ENCODE data around the gene TMEM117. TPM values are rescaled to one million over a fixed set of nuclear protein-coding genes. Genes with fewer than 3 reads are reported as not detected.

TMEM117 gene
- total RNA-seq, 1 experiment from 2014 or later, result 0.90 TPM

DNA sequence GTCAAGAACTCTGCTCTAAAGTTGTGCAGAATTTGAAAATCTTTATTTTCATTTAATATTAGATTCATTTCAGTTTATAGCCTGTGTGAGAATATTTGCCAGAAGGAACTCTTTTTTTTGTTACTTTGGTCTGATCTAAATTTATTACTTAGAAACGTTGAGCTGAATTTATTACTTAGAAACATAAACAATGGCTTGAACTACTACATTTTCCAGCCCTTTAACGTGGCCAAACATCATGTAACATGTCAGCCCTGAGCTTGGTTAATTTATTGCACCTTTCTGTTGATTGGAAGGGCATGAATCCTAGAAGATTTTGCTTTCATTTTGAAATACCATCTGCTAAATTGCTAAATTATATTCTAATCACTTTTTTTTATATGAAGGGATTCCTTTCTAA is 241.4 kb downstream of the TMEM117 start:
- no peaks in the 10 kb centered on the region for H3K27me3 ChIP-seq (ENCODE audit: control insufficient read depth, insufficient read depth, low read length)
- no peak for DNase-seq
- H3K4me3 ChIP-seq (ENCODE audit: insufficient read depth, low read depth, low read length), result no peak overlapping the region
- no peaks in the 10 kb centered on the region for H3K36me3 ChIP-seq (replicated peaks; ENCODE audit: control insufficient read depth, insufficient read depth, low read length)

DNA sequence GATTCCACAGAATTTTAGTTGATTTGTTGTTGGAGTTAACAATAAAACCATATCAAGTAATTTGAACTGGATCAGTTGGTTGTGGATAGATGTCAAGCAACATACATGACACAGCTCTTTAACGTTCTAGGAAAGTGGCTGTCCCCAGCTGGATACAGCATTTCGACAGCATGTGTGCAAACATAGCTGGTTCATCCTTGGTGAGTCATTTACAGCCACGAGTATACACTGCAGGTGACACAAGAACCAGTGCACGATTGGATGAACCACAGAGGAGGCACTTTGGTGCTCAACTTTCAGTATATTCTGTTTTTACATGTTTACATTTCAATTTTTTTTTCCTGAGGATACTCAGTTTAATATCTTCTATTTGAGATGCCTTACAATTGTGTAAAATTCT is 242.4 kb downstream of the TMEM117 start:
- Histone ChIP-seq H3K4me3 (ENCODE audit: insufficient read depth, low read depth, low read length) (no peak overlapping the region), H3K27me3 (ENCODE audit: control insufficient read depth, insufficient read depth, low read length) (no peaks in the 10 kb centered on the region), H3K36me3 (replicated peaks; ENCODE audit: control insufficient read depth, insufficient read depth, low read length) (no peaks in the 10 kb centered on the region)
- DNase-seq, result no peak

DNA sequence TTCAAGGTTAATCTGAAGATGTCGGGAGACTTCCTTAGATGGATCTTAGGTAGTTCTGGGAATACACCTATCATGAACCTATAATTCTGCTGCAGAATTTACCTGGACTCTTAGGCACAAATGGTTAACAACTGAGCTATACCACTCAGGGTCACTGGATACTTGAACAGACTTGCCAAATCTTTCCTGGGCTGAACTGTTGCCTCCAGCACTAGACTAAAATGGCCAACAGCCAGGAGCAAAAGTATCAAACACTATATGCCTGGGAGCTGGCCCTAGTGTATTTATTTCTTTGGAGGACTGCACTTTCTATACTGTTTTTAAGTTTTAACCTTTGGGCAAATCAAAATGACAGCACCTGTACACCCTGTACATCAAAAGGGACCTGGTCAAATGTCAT is 252.8 kb downstream of the TMEM117 start:
- no peak overlapping the region for H3K4me3 ChIP-seq (ENCODE audit: insufficient read depth, low read depth, low read length)
- H3K36me3 ChIP-seq (replicated peaks; ENCODE audit: control insufficient read depth, insufficient read depth, low read length), result no peaks in the 10 kb centered on the region
- H3K27me3 ChIP-seq (ENCODE audit: control insufficient read depth, insufficient read depth, low read length), result no peaks in the 10 kb centered on the region
- no peak for DNase-seq

DNA sequence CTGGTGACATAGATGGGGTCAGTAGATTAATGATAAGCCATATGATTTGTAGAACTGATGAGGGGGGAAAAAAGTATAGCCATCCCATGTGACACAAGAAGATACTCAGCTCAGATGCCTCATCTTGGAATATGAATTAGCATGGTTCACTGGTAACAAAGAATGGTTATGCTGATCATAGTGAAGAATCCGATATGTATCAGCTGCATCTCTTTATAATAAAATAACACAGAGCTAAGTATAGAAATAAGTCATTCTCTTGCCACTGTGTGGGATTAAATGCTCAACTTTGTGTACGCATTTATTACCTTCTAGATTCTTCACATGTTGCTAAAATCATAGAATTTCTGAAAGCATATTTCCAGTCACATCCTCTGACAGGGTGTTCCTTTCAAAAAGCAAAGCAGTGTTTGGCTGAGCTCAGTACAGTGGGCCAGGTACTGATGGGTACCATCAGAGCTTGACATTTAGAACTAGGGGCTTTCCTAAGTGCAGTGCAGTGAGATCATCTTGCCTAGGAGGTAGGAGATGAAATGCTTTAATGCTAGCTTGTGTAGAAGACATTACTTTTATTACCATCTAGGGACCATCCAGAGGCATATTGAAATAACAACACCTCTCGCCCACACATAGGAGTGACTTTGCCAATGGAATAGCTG is 256.2 kb downstream of the TMEM117 start:
- no peak for DNase-seq
- no peaks in the 10 kb centered on the region for H3K36me3 ChIP-seq (replicated peaks; ENCODE audit: control insufficient read depth, insufficient read depth, low read length)
- H3K27me3 ChIP-seq (ENCODE audit: control insufficient read depth, insufficient read depth, low read length), result no peaks in the 10 kb centered on the region
- no peak overlapping the region for H3K4me3 ChIP-seq (ENCODE audit: insufficient read depth, low read depth, low read length)

DNA sequence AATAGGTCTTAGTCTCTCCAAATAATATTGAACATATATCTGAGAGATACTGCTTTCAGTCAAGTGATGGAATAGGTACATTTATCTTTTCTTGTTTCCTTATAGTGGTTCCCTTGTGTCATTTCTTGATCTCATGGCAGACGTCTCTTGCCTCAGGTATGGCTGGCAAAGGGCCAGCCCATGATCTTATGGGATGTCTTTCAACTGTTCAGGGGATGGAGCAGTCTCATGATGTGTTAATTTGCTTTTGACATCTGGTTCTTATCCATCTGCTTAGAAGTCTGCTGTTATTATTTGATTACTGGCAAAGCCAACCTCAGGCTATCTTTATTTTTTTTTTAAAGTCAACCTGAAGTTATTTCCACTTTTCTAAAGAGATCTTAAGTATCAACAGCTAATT is 262.9 kb downstream of the TMEM117 start:
- Histone ChIP-seq H3K36me3 (replicated peaks; ENCODE audit: control insufficient read depth, insufficient read depth, low read length) (no peaks in the 10 kb centered on the region), H3K4me3 (ENCODE audit: insufficient read depth, low read depth, low read length) (no peak overlapping the region), H3K27me3 (ENCODE audit: control insufficient read depth, insufficient read depth, low read length) (no peaks in the 10 kb centered on the region)
- DNase-seq, result no peak

DNA sequence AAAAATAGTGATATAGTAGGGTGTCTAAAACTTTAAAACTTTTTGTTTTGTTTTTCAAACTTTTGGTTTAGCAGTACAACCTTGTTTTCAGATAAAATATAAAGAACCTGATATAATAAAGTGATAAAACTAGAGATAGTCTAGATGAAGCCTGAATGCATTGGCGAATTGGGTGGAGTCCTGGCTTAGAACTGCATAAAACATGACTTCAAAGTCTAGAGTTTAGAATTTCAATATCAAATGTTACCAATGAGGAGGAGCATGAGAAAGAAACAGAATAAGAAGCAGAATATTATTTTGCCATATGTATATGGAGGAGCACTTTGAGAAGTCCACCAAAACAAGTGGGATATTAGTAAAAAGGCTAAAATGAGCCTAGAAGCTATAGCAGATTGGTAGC is 263.6 kb downstream of the TMEM117 start:
- no peak for DNase-seq
- Histone ChIP-seq H3K36me3 (replicated peaks; ENCODE audit: control insufficient read depth, insufficient read depth, low read length) (no peaks in the 10 kb centered on the region), H3K27me3 (ENCODE audit: control insufficient read depth, insufficient read depth, low read length) (no peaks in the 10 kb centered on the region)

DNA sequence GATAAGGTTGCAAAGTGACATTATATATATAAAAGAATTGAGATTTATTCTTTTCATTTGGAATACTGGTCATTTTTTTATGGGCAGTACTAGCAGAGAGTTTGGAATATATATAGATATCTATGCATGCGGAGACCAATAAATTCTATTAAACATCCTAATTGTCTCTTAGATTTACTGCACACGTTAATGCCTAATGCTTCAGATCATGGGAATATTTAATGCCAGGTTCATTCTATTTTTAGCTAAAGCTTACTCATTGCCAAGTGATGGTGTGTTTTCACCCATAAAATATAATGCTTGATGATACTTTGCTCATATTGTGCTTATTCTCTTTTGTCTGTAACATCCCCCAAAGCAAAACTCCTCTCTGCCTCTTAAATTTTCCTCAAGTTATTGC is 264.4 kb downstream of the TMEM117 start:
- Histone ChIP-seq H3K27me3 (ENCODE audit: control insufficient read depth, insufficient read depth, low read length) (no peaks in the 10 kb centered on the region), H3K36me3 (replicated peaks; ENCODE audit: control insufficient read depth, insufficient read depth, low read length) (no peaks in the 10 kb centered on the region), H3K4me3 (ENCODE audit: insufficient read depth, low read depth, low read length) (no peak overlapping the region)
- no peak for DNase-seq

More for the DNA sequence above, 263.6 kb downstream of the TMEM117 start:
- no peak overlapping the region for H3K4me3 ChIP-seq (ENCODE audit: insufficient read depth, low read depth, low read length)

DNA sequence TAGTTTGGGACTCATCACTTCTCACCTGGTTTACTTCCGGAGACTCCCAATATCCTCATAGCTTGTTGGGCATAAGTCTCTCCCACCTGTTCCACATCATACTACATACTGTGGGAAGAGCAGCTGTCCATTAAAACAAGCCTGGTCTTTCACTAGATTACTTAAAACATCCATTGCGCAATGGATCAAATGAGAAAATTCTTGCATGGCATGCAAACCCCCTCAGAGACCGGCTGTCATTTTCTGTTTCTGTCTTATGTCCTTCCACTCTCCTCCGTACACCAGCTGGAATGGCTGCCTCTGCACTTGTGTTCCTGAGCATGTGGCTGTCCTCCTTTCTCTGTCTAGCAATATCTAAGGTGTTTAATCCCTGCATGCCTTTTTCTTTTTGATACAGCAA is 265.6 kb downstream of the TMEM117 start:
- Histone ChIP-seq H3K27me3 (ENCODE audit: control insufficient read depth, insufficient read depth, low read length) (no peaks in the 10 kb centered on the region), H3K4me3 (ENCODE audit: insufficient read depth, low read depth, low read length) (no peak overlapping the region), H3K36me3 (replicated peaks; ENCODE audit: control insufficient read depth, insufficient read depth, low read length) (no peaks in the 10 kb centered on the region)
- DNase-seq, result no peak

DNA sequence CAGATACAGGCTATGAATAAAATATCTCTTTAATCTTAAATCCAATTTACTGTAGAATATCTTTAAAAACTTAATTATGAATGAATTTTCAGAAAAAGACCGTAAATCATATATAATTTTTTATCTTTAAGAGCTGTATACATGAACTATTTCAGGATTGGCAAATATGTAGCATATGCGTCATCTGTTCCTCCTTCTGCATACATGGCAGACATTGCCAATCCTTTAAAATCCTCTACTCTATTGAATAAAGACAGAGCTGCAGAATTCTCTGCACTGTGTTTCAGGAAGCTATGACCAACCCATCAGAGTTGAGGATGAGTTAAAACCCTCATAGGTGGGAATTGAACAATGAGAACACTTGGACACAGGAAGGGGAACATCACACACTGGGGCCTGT is 279.0 kb downstream of the TMEM117 start:
- Histone ChIP-seq H3K27me3 (ENCODE audit: control insufficient read depth, insufficient read depth, low read length) (no peaks in the 10 kb centered on the region), H3K4me3 (ENCODE audit: insufficient read depth, low read depth, low read length) (no peak overlapping the region), H3K36me3 (replicated peaks; ENCODE audit: control insufficient read depth, insufficient read depth, low read length) (no peaks in the 10 kb centered on the region)
- no peak for DNase-seq

DNA sequence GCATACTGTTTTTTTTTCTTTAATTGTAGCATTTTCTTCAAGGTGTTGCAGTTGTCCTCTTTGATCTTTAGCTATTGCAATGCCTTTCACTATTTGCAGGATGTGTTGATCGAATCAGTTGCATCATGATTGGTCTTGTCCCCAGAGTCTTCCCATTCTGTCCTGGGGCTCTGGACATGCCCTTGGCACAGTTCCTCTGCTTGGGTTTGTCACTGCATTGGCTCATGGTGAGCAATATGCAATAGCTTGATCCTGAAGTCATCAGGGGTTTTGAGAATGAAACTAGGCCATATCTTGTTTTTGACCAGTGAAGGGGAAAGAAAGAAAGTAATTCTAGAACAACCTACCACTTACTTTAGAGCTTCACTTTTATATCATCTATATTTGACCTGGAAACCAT is 281.5 kb downstream of the TMEM117 start:
- DNase-seq, result no peak
- Histone ChIP-seq H3K4me3 (ENCODE audit: insufficient read depth, low read depth, low read length) (no peak overlapping the region), H3K36me3 (replicated peaks; ENCODE audit: control insufficient read depth, insufficient read depth, low read length) (no peaks in the 10 kb centered on the region), H3K27me3 (ENCODE audit: control insufficient read depth, insufficient read depth, low read length) (no peaks in the 10 kb centered on the region)

DNA sequence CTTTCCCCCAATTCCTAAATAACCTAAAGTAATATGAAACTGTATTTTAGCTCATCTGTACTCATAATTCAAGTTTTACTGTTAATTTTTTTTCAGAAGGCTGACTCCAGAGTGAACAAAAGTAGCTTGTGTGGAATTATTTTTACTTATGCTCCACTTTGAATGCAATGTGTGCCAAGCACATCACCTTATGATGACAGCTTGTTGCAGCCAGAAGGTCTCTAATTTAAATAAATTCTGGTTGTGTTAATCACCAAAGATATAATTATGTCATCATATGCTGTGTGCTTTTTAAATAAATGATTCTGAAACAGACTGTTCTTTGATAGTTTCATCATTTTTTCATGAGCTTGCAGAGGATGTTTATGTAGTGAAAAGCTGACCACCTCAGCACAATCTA is 283.1 kb downstream of the TMEM117 start:
- no peak overlapping the region for H3K4me3 ChIP-seq (ENCODE audit: insufficient read depth, low read depth, low read length)
- no peaks in the 10 kb centered on the region for H3K27me3 ChIP-seq (ENCODE audit: control insufficient read depth, insufficient read depth, low read length)
- H3K36me3 ChIP-seq (replicated peaks; ENCODE audit: control insufficient read depth, insufficient read depth, low read length), result no peaks in the 10 kb centered on the region
- no peak for DNase-seq

DNA sequence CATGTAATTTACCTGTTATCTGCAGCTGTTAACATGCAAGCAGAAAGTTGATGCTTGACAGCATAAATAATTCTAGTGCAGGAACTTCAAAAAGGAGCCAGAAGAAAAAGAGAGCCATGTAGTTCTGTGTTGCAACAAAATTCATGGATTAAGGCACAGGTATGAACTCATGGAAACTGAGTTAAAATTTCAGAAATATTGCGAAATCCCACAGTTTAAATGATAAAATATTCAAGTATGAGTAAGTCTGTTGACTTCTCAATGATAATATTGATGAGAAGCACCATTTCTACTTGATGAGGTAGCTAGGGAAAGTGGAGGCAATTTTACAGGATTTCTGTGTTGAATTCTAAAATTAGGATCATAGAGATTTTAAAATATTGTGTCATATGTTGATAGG is 290.9 kb downstream of the TMEM117 start:
- H3K4me3 ChIP-seq (ENCODE audit: insufficient read depth, low read depth, low read length), result no peak overlapping the region
- no peak for DNase-seq
- no peaks in the 10 kb centered on the region for H3K27me3 ChIP-seq (ENCODE audit: control insufficient read depth, insufficient read depth, low read length)
- no peaks in the 10 kb centered on the region for H3K36me3 ChIP-seq (replicated peaks; ENCODE audit: control insufficient read depth, insufficient read depth, low read length)

DNA sequence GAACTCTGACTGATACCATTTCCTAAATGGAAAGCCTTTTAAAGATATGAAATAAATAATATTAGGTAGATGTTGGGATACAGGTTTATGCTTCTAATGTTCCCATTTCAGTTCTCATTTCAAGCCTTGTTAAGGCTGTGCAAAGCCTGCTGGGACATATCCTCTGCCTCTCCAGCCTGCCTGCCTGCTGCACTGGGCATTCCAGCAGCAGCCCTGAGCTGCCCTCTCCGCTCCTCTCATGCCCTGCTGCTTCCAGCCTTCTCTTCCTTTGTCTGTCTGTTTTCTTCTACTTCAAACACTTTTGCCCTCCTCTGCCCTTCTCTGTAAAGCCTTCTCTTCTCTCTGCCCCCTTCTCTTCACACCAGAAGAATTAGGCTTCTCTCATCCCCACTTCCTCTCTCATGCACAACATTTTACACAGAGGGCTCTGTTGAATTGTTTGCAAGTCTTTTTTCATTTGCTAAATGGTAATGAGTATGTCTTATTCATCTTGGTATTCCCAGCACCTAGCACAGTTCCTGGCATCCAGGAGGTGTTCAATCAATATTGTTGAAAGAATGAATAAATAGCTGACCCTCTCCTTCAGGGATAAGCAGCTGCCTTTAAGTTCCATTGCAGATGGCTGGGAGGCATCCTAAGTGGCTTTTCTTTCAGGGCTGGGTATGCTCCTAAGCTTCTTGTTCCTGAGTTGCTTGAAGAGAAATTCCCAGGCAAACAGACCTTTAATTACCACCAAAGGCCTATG is 292.3 kb downstream of the TMEM117 start:
- Histone ChIP-seq H3K36me3 (replicated peaks; ENCODE audit: control insufficient read depth, insufficient read depth, low read length) (no peaks in the 10 kb centered on the region), H3K4me3 (ENCODE audit: insufficient read depth, low read depth, low read length) (no peak overlapping the region), H3K27me3 (ENCODE audit: control insufficient read depth, insufficient read depth, low read length) (no peaks in the 10 kb centered on the region)
- no peak for DNase-seq

DNA sequence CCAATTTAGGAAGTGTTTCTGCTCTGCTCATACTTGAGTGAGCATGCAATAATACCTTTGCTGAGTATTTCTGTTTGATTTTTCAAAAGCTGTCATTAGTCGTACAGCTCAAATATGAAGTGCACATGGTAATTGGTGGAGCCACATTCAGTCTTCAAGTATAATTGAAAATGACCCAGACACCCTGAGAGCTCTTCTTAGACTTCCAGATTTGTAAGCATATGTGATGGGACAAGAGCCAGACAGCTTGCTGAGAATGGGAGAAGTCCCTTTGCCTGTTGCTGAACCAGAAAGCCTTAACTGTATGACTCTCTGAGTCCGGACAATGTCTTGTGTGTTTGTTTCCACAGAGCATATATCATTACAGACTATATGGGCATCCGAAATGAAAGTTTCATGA is 307.3 kb downstream of the TMEM117 start:
- Histone ChIP-seq H3K36me3 (replicated peaks; ENCODE audit: control insufficient read depth, insufficient read depth, low read length) (no peaks in the 10 kb centered on the region), H3K27me3 (ENCODE audit: control insufficient read depth, insufficient read depth, low read length) (no peaks in the 10 kb centered on the region), H3K4me3 (ENCODE audit: insufficient read depth, low read depth, low read length) (no peak overlapping the region)
- no peak for DNase-seq

DNA sequence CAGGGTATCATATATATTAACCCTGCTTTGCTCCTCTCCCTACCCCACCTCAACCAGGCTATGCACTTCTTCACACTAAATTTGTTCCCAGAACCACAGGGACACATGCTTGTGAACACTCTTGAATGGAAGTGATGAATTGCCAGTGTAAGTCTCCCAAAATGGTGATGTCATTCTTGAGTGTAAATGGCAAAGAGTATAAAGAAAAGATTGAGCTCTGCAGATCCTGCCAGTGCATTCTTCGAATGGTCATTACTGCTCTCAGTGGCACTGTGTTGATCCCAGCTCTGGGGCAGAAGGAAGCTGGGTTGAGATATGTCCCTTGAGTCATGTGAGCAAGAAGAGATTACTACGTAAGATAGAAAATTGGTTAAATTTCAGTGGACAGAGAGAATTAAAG is 313.1 kb downstream of the TMEM117 start:
- Histone ChIP-seq H3K36me3 (replicated peaks; ENCODE audit: control insufficient read depth, insufficient read depth, low read length) (no peaks in the 10 kb centered on the region), H3K4me3 (ENCODE audit: insufficient read depth, low read depth, low read length) (no peak overlapping the region), H3K27me3 (ENCODE audit: control insufficient read depth, insufficient read depth, low read length) (no peaks in the 10 kb centered on the region)
- DNase-seq, result no peak
